ENCODE results near the gene FCGR3B.
"Not testable (repeated sequence)": the region's sequence is repeated elsewhere in the genome, so short reads cannot be mapped to it uniquely, and the experiment has no call there.

DNA sequence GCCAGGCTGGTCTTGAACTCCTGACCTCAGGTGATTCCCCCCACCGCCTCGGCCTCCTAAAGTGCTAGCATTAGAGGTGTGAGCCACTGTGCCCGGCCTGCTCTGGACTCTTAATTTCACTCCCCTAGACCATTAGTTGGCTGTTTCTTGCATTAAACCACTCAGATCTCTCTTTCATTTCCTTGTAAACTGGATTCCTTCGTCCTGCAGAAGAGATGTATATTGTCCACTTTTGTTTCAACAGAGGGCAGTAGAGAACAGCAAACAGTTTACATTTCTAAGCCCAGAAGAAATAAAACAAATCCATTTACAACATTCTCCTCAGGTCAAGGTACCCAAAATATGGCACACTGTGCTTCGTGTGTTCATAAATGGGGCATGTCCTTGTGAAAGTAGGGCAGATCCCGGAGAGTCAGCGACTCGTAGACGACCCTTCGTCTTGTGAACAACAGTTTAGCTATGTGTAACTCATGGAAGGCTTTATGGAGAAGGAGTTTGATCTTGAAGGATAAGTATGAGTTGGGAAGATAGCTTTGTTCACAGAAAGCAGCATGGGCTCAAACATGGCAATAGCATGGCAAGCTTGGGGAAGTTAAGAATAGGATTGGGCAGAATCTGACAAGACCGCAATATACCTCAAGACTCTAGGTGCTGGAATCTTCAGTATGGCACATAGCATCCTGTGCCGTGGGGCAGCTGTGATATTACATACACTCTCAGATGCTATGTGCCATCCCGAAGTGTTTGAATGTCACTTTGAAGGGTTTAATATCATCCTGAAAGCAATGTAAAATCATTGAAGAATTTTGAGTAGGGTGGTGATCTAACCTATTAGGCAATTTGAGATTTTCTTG lies 16.8 kb upstream of the FCGR3B start:
- peak; percentile 70 to 79 for TF ChIP-seq RAD21 (IDR thresholded peaks at IDR 0.05)
- TF ChIP-seq, protein P1, sequence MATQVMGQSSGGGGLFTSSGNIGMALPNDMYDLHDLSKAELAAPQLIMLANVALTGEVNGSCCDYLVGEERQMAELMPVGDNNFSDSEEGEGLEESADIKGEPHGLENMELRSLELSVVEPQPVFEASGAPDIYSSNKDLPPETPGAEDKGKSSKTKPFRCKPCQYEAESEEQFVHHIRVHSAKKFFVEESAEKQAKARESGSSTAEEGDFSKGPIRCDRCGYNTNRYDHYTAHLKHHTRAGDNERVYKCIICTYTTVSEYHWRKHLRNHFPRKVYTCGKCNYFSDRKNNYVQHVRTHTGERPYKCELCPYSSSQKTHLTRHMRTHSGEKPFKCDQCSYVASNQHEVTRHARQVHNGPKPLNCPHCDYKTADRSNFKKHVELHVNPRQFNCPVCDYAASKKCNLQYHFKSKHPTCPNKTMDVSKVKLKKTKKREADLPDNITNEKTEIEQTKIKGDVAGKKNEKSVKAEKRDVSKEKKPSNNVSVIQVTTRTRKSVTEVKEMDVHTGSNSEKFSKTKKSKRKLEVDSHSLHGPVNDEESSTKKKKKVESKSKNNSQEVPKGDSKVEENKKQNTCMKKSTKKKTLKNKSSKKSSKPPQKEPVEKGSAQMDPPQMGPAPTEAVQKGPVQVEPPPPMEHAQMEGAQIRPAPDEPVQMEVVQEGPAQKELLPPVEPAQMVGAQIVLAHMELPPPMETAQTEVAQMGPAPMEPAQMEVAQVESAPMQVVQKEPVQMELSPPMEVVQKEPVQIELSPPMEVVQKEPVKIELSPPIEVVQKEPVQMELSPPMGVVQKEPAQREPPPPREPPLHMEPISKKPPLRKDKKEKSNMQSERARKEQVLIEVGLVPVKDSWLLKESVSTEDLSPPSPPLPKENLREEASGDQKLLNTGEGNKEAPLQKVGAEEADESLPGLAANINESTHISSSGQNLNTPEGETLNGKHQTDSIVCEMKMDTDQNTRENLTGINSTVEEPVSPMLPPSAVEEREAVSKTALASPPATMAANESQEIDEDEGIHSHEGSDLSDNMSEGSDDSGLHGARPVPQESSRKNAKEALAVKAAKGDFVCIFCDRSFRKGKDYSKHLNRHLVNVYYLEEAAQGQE (IDR thresholded peaks at IDR 0.05): not testable (repeated sequence)
- TF ChIP-seq, protein P2, sequence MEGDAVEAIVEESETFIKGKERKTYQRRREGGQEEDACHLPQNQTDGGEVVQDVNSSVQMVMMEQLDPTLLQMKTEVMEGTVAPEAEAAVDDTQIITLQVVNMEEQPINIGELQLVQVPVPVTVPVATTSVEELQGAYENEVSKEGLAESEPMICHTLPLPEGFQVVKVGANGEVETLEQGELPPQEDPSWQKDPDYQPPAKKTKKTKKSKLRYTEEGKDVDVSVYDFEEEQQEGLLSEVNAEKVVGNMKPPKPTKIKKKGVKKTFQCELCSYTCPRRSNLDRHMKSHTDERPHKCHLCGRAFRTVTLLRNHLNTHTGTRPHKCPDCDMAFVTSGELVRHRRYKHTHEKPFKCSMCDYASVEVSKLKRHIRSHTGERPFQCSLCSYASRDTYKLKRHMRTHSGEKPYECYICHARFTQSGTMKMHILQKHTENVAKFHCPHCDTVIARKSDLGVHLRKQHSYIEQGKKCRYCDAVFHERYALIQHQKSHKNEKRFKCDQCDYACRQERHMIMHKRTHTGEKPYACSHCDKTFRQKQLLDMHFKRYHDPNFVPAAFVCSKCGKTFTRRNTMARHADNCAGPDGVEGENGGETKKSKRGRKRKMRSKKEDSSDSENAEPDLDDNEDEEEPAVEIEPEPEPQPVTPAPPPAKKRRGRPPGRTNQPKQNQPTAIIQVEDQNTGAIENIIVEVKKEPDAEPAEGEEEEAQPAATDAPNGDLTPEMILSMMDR (IDR thresholded peaks at IDR 0.05; ENCODE audit: low read depth, low read length, missing input control): peak; percentile 43
- TF ChIP-seq, protein P3, sequence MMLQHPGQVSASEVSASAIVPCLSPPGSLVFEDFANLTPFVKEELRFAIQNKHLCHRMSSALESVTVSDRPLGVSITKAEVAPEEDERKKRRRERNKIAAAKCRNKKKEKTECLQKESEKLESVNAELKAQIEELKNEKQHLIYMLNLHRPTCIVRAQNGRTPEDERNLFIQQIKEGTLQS (IDR thresholded peaks at IDR 0.05): not testable (repeated sequence)
- TF ChIP-seq, protein P4, sequence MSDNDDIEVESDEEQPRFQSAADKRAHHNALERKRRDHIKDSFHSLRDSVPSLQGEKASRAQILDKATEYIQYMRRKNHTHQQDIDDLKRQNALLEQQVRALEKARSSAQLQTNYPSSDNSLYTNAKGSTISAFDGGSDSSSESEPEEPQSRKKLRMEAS (IDR thresholded peaks at IDR 0.05): not testable (repeated sequence)
- TF ChIP-seq JUND (IDR thresholded peaks at IDR 0.05); TAF1 (conservative IDR thresholded peaks at IDR 0.05); EGR1 (IDR thresholded peaks at IDR 0.05; ENCODE audit: low read depth in 2 of 2); SP1 (IDR thresholded peaks at IDR 0.05); HNF4G (IDR thresholded peaks at IDR 0.05): not testable (repeated sequence)

Measured in liver (tissue), 3 donors.